CD4-positive, alpha-beta T cell treated with Interleukin-21 for 1 hour (primary cell): ENCODE results near the gene KANK2.

ENCODE experiments used
- DNase-seq: peaks from one replicate; pipeline ENCODE4 v3.0.0-alpha.2; 2020

KANK2 gene

GRCh38 chr19:11197291-11198174 lies at the start of gene KANK2:
Gene KANK2 (minus strand): TSS chr19:11197545. CDS start chr19:11194511, 3,034 bp downstream.
- peak; percentile 76 for DNase-seq

DNA sequence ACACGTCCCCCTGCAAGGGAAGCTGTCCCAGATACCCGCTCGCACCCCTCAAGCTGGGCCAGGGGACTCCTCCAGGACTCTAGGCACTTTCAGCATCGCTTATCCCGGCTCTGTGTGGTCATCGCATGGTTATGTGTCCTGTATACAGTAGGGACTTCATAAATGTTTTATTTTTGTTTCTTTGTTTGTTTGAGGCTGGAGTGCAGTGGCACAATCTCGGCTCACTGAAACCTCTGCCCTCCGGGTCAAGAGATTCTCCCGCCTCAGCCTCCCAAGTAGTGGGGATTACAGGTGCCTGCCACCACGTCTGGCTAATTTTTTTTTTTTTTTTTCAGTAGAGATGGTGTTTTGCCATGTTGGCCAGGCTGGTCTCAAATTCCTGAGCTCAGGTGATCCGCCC lies 49.6 kb upstream of the KANK2 start:
- DNase-seq, result no peak

GRCh38 chr19:11244846-11245589 lies 47.7 kb upstream of the KANK2 start:
- DNase-seq, result no peak

GRCh38 chr19:11243798-11244169 lies 46.4 kb upstream of the KANK2 start:
- DNase-seq, result no peak

DNA sequence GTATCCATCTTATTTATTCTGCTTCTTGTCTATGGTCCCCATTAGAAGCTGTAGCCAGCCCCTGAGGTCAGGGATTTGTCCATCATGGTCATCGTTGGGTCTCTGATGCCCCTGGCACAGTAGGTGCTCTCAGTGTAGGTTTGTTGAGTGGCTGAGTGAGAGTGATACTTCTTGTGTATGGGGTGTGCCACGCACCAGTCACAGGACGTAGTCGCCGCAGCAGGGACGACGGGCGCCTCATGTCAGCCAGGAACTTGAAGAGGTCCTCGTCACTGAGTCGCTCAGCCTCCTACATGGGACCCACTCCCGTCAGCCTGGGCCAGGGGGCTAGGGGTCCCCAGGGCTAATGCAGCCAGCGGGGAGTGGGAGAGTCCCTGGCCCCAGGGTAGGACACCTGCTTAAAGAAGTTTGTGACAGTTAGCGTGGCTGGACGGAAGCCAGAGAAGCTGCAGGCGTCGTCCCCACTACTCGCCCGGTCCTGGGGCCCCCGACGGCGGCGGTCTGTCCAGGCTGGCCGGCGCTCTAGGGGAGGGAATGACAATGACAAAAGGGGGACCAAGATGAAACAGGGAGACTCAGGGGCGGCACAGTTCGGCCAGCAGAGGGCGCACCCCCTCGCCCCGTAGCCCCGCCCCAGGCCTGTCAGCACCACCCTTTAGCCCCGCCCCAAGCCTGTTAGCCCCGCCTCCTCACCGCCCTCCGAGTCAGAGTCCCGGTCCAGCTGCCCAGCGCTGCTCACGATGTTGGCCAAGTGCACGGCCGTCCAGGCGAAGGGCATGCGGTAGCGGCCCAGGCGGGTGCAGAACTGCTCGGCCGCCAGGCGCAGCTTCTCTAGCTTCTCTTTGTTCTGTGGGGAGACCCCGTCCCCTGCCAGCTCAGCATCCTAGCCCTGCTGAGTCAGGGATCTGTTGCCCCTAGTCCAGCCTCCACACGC lies 45.8 kb upstream of the KANK2 start:
- peak; percentile 82 for DNase-seq

- DNase-seq, result no peak
Observed at GRCh38 chr19:11242025-11242424, 44.7 kb upstream of the KANK2 start.

GRCh38 chr19:11240008-11240444 lies 42.7 kb upstream of the KANK2 start:
- no peak for DNase-seq

- DNase-seq, result no peak
Observed at GRCh38 chr19:11239377-11240000, 42.1 kb upstream of the KANK2 start, which contains the start of gene ANGPTL8. Gene ANGPTL8 (plus strand): TSS chr19:11239619. CDS start chr19:11239638, 19 bp downstream.

DNA sequence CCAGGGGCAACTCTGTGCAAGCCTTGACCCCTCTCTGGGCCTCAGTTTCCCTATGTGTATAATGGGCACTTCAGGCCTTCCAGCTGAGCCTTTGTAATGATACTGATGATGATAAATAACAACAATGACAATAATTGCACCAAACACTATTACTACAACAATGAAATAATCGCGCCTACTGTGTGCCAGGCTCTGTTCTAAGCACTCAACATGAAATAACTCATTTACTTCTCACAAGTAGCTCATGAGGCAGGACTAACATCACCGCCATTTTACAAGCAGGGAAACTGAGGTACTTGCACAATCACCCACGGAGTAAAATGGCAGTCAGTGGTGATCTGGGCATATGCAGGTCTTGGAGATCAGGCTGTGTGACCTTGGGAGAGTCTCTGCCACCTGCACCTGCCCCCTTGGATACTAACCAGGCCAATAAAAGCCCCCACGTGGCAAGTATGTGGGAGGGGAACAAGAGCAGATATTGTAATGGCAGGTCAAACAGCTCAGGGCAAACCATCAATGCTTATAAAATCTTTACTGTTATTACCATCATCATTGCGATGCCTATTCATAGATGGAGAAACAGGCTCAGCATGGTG lies 41.5 kb upstream of the KANK2 start:
- DNase-seq, result no peak

GRCh38 chr19:11238041-11238440 lies 40.7 kb upstream of the KANK2 start:
- DNase-seq, result no peak

DNA sequence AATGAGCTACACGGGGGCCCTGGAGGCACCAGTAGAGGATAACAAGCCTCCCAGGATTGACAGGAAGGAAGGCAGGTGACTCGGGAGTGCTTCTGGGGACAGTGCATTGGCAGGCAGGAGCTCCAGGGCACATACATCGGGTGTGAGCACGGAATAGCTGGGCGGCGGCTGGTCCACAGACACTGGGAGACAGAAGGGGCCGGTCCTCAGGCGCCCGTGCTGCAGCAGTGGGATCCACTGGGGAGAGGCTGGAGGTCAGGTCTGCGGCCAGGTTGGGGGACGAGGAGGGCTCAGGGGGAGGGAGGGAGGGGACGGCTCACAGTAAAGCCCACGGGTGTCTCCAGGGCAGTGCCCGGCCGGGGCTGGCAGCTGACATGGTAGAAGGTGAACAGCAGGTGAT lies 40.0 kb upstream of the KANK2 start:
- DNase-seq, result no peak

GRCh38 chr19:11236324-11237301 lies 39.3 kb upstream of the KANK2 start:
- DNase-seq, result no peak

GRCh38 chr19:11234486-11235075 lies 37.2 kb upstream of the KANK2 start:
- no peak for DNase-seq

- DNase-seq, result no peak
Observed at GRCh38 chr19:11233073-11233472, 35.7 kb upstream of the KANK2 start.

DNA sequence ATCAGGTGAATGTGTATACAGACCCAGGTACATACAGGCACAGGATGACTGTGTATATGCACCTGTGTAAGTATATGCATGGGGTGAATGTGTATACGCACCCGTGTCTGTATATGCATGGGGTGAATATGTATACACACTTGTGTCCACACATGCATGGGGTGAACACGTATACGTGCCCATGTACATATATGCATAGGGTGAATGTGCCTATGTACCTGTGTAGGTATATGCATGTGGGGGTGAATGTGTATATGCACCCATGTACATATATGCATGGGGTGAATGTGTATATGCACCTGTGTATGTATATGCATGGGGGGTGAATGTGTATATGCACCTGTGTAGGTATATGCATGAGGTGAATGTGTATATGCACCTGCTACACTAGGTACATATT lies 35.2 kb upstream of the KANK2 start:
- DNase-seq, result no peak

DNA sequence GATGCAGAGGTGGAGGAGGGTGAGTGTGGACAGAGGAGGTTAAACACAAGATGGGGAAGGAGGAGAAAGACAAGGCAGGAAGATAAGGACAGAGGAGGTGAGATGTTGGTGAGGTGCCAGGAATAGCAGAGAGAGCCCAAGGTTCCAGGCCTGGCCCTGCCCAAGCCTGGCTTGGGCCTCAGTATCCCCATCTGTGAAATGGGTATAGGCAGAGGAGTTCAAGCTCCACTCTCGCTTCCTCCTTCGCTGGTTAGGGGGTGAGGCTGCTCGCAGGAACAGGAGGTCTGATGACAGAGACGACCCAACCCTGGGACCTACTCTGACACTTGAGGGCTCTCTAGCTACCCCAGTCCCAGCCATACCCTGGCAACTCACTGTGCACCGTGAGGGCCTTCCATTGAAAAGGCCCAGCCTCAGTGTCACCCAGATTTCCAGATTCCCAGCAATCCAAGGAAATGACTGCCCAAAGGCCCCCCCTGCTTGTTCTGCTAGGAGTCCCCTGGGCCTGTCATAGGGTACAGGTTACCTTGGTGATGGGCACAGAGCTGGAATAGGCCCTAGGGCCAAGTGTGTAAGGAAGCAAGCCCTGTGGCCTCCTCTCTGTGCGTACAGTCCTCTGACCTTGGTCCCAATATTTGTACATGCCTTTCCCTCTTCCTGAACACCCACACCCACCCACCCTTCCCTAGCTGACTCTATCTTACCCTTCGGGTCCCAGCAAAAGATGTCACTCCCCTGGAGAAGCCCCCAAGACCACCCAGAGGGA lies 33.5 kb upstream of the KANK2 start:
- no peak for DNase-seq

- DNase-seq, result no peak
Observed at GRCh38 chr19:11227195-11227886, 30.0 kb upstream of the KANK2 start.

GRCh38 chr19:11226716-11227166 lies 29.4 kb upstream of the KANK2 start:
- DNase-seq, result no peak

GRCh38 chr19:11225815-11226214 lies 28.5 kb upstream of the KANK2 start:
- no peak for DNase-seq
